ENCODE data around the gene MIF.
"Not testable (repeated sequence)": the region's sequence is repeated elsewhere in the genome, so short reads cannot be mapped to it uniquely, and the experiment has no call there.

MIF gene

DNA sequence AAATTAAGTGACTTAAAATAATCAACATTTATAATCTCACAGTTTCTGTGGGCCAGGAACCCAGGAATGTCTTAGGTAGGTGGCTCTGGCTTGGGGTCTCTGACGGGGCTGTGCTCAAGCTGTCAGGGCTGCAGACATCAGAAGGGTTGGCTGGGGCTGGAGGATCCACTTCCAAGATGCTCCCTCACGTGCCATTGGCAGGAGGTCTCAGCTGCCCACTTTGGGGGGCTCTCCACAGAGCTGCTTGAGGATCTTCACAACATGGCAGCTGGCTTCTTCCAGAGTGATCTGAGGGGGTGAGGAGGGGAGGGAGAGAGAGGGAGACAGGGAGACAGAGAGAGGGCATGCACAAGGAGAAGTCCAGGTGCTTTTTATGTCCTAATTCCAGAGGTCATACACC lies 18.4 kb upstream of the MIF start:
- no peak for DNase-seq (ENCODE audit: low read depth, low spot score)

DNA sequence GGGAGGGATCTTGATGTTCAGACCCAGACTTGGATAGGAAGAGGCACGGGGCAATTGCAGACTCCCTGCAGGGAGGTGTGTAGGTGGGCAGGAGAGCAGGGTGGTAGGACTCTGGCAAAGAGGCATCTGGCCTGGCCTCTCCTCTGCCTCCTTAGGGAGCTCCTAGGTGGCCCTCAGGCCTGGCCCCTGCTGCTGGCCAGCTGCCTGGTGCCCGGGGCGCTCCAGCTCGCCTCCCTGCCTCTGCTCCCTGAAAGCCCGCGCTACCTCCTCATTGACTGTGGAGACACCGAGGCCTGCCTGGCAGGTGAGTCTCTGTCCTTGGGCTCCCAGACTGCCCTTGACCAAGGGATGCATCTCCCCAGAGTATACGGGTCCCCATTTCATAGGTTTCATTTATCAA lies 16.6 kb upstream of the MIF start:
- no peak for DNase-seq (ENCODE audit: low read depth, low spot score)

DNA sequence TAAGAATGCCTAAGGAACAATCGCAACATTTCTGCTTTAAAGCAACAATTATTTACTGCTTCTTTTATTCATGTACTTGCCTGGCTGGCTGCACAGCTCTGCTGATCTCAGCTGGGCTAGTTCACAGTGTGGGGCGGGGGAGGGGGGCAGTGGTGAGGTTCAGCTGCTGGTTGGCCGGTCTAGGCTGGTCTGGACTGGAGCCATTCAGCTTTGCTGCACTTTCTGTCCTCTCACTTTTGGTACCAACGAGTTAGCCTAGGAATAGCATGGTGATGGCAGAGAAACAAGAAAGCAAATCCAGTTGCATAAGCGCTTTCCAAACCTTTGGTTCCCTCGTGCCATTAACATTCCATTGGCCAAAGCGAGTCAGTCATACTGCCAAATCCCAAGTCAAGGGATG lies 16.0 kb upstream of the MIF start:
- DNase-seq (ENCODE audit: low read depth, low spot score) = no peak

DNA sequence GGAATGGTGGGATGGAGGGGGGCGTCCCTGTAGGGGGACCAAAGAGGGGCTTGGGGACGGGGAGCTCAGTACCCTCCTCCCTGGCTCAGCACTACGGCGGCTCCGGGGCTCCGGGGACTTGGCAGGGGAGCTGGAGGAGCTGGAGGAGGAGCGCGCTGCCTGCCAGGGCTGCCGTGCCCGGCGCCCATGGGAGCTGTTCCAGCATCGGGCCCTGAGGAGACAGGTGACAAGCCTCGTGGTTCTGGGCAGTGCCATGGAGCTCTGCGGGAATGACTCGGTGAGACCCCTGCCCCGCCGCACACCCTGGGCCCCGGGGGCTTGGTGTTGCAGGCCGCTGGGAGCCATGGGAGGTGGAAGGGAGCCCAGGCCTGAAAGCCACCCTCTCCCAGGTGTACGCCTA lies 11.8 kb upstream of the MIF start:
- DNase-seq (ENCODE audit: low read depth, low spot score) = no peak

- DNase-seq (ENCODE audit: low read depth, low spot score) = no peak
Observed at GRCh38 chr22:23883658-23884057, 10.5 kb upstream of the MIF start.

DNA sequence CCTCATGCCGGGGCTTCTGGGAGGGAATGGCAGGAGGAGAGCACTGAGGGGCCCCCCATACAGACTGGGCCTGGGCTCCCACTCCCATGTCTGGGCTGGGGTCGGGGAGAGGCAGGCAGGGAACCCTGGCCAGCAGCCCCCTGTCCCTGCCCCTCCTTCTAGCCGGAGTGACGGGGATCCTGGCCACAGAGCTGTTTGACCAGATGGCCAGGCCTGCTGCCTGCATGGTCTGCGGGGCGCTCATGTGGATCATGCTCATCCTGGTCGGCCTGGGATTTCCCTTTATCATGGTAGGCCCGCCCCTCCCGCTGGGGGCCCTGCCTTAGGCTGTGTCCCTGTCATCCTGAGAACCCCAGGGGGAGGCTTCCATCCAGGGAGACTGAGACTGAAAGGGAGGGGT lies 10.0 kb upstream of the MIF start:
- no peak for DNase-seq (ENCODE audit: low read depth, low spot score)

DNA sequence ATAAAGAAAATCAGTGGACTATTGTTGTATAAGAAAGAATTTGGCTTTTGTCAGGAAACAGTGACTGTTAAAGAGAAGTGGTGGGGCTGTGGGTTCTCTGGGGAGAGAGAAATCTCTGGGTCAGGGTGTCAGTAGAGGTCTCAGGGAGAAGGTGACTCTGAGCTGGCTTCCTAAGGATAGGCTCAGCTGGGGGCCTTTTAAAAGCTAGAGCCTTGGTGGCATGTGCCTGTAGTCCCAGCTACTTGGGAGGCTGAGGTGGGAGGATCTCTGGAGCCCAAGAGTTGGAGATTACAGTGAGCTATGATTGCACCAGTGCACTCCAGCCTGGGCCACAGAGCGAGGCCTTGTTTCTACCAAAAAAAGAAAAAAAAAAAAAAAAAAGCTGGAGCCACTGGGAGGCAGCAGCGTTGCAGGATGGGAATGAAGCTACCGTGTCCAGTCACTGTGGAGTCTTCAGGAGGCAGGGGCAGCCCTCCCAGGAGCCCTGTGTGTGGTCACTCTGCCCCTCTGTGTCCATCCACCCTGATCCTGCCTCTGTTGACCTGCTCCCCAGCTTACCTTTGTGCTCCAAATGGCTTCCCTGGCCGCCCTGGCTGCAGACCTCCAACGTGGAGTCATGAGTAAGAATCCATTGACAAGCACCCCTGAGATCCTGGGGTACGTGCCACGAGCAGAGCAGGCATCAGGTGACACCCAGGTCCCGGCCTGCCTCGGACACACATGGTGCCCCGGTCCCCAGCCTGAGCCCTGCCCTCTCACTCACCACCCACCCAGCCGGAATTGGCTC lies 5.4 kb upstream of the MIF start:
- DNase-seq (ENCODE audit: low read depth, low spot score) = no peak

- DNase-seq (ENCODE audit: low read depth, low spot score) = no peak
Observed at GRCh38 chr22:23889620-23890019, 4.6 kb upstream of the MIF start.

GRCh38 chr22:23891726-23892125 lies 2.5 kb upstream of the MIF start:
- DNase-seq (ENCODE audit: low read depth, low spot score) = no peak

DNA sequence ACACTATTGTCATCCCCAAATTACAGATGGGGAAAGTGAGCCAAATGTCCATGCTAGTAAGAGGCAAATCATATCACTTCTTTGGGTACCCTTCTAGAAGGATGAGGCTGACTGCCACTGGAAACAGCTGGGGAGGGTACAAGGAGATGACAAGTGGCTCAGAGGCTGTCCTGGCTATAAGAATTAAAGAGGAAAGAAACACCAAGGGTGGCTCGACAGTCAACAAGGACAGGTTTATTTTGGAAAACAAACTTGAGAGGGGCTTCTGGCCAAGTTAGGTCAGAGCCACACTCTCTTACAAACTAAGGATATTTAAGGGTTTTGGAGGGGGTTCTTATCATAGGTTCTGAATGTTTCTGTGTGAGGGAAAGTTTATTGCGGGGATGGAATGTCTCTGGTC lies 2.1 kb upstream of the MIF start:
- no peak for DNase-seq (ENCODE audit: low read depth, low spot score)

GRCh38 chr22:23892706-23893105 lies 1.5 kb upstream of the MIF start:
- DNase-seq (ENCODE audit: low read depth, low spot score) = no peak

DNA sequence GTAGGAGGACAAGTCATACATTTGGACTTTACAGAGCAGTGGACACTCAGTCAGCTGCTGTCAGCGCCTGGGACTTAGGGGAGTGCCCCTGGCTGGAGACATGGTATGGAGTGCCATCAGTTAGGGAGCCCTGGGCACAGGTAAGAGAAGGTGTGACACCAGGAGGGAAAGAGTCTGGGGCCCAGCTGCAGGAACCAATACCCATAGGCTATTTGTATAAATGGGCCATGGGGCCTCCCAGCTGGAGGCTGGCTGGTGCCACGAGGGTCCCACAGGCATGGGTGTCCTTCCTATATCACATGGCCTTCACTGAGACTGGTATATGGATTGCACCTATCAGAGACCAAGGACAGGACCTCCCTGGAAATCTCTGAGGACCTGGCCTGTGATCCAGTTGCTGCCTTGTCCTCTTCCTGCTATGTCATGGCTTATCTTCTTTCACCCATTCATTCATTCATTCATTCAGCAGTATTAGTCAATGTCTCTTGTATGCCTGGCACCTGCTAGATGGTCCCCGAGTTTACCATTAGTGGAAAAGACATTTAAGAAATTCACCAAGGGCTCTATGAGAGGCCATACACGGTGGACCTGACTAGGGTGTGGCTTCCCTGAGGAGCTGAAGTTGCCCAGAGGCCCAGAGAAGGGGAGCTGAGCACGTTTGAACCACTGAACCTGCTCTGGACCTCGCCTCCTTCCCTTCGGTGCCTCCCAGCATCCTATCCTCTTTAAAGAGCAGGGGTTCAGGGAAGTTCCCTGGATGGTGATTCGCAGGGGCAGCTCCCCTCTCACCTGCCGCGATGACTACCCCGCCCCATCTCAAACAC lies 850 bp upstream of the MIF start:
- no peak for DNase-seq (ENCODE audit: low read depth, low spot score)

DNA sequence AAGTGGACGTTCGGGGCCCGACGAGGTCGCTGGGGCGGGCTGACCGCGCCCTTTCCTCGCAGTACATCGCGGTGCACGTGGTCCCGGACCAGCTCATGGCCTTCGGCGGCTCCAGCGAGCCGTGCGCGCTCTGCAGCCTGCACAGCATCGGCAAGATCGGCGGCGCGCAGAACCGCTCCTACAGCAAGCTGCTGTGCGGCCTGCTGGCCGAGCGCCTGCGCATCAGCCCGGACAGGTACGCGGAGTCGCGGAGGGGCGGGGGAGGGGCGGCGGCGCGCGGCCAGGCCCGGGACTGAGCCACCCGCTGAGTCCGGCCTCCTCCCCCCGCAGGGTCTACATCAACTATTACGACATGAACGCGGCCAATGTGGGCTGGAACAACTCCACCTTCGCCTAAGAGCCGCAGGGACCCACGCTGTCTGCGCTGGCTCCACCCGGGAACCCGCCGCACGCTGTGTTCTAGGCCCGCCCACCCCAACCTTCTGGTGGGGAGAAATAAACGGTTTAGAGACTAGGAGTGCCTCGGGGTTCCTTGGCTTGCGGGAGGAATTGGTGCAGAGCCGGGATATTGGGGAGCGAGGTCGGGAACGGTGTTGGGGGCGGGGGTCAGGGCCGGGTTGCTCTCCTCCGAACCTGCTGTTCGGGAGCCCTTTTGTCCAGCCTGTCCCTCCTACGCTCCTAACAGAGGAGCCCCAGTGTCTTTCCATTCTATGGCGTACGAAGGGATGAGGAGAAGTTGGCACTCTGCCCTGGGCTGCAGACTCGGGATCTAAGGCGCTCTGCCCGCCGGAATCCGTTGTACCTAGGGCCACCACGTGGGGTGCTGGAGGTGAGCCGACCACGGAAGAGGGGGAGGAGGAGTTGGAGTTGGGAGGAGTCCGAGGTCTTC lies 771 bp downstream of the MIF start:
- DNase-seq (ENCODE audit: low read depth, low spot score) = peak; percentile 56

DNA sequence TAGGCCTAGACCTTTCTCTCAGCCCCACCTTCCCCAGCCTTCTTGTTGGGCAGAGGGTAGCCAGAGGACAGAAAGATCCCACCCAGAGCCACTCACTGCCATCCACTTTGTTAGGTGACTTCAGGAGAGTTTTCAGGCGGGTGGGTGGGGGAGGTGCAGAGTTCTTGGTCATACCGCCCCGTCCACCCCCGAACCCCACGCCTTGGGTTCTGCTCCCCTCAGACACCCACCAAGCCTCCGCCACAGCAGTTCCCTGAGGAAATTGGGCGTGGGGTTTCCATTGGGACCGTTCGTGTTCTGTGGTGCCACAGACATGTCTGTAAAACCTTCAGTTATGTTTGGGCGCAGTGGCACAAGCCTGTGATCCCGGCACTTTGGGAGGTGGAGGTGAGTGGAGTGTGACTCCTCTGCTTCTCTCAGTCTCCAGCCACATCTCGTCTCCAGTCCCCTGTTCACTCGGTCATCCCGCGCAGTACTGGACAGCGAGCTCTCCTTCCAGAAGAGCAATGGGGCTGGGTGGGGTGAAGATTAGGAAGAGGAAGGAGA lies 1.5 kb downstream of the MIF start:
- no peak for DNase-seq (ENCODE audit: low read depth, low spot score)

- no peak for DNase-seq (ENCODE audit: low read depth, low spot score)
Observed at GRCh38 chr22:23896166-23896522, 2.0 kb downstream of the MIF start.

DNA sequence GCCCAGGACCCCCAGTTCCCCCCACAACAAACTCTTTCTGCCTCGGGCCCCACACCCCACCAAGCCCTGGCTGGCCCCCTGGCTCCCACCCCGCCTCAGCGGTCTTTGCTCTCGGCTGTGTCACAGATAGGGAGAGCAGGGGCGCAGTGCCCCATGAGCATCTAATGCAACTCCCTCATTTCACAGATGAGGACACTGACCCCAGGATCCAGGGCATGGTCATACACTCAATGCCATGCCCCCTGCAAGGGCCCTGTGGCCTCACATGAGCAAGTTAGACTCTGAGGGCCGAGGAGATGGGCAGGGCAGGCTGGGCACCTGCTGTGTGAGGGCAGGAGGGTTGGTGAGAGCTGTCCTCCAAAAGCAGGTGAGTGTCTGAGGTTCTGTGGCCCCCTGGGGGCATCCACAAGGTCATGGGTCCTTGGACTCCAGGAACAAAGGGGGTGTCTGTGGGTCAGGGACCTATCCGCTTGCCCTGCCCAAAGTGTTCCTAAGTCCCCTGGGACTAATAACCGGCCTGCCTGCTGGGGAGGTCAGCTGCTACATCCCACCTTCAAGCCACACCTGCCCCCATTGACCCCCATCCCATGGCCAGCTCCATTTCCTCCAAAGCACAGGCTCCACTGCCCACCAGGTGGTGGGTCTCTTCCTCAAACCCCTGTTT lies 2.5 kb downstream of the MIF start:
- DNase-seq (ENCODE audit: low read depth, low spot score) = no peak

DNA sequence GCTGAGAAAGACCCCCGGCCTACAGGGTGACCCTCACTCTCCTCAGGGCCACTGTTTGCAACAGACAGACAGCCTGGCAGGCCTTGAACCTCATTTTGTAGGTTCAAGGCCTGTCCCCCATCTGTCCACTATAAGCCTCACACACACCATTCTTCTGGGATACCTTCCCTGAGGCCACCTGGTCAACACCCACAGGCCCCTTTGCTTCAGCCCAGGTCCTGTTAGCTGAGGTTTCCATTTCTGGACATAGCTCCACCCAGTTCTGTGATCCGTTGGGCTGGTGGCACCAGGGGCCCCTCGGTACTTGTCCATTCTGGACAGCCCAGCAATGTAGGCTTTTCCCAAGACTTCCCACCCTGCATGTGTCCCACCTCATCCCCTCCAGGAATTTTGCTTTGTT lies 3.1 kb downstream of the MIF start:
- no peak for DNase-seq (ENCODE audit: low read depth, low spot score)

- DNase-seq (ENCODE audit: low read depth, low spot score) = no peak
Observed at GRCh38 chr22:23898006-23898974, 4.1 kb downstream of the MIF start.

GRCh38 chr22:23899042-23899745 lies 5.0 kb downstream of the MIF start:
- DNase-seq (ENCODE audit: low read depth, low spot score) = no peak

GRCh38 chr22:23900227-23900626 lies 6.0 kb downstream of the MIF start:
- DNase-seq (ENCODE audit: low read depth, low spot score) = not testable (repeated sequence)
